Measurements from ENCODE around the gene KLHDC4.

DNA sequence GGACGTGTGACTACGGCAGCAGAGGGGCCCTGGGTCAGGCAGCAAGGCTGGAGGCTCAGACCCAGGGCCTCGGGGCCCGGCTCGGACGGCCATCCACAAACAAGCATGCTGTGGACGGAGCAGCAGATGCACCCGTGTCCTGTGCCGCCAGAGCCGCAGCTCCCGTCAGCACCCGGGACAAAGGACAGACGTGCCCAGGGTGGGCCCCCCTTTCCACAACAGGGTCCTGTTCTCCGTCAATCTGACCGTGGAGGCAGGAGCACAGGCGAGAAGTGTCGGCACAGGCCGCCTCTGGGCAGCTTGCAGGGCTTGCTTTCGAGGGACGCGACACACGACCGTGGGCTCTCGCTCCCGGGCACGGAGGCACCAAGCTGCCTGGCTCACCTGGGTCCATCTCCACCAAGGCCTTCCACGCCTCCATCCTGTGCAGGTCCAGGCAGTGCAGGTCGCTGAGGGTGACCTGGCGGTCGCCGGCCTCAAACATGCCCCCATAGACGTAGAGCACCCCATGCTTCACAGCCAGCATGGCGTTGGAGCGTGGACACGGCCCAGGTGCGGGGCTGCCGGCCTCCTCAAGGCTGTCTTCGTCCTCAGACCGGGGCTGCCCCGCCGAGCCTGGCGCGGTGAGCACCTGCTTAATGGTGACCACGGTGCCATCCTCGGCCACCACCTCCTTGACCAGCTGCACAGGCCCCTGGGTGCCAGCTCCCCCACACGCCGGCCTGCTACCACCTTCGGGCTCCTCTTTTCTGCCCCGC lies 56.7 kb downstream of the KLHDC4 start:
- TF ChIP-seq, protein P1, sequence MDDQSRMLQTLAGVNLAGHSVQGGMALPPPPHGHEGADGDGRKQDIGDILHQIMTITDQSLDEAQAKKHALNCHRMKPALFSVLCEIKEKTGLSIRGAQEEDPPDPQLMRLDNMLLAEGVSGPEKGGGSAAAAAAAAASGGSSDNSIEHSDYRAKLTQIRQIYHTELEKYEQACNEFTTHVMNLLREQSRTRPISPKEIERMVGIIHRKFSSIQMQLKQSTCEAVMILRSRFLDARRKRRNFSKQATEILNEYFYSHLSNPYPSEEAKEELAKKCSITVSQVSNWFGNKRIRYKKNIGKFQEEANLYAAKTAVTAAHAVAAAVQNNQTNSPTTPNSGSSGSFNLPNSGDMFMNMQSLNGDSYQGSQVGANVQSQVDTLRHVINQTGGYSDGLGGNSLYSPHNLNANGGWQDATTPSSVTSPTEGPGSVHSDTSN (IDR thresholded peaks at IDR 0.05) = no peak
- TF ChIP-seq POLR2AphosphoS5 (IDR thresholded peaks at IDR 0.05; ENCODE audit: low read depth, low read length) = no peak
- no peak for TF ChIP-seq JUND (IDR thresholded peaks at IDR 0.05)
- TF ChIP-seq, protein P2, sequence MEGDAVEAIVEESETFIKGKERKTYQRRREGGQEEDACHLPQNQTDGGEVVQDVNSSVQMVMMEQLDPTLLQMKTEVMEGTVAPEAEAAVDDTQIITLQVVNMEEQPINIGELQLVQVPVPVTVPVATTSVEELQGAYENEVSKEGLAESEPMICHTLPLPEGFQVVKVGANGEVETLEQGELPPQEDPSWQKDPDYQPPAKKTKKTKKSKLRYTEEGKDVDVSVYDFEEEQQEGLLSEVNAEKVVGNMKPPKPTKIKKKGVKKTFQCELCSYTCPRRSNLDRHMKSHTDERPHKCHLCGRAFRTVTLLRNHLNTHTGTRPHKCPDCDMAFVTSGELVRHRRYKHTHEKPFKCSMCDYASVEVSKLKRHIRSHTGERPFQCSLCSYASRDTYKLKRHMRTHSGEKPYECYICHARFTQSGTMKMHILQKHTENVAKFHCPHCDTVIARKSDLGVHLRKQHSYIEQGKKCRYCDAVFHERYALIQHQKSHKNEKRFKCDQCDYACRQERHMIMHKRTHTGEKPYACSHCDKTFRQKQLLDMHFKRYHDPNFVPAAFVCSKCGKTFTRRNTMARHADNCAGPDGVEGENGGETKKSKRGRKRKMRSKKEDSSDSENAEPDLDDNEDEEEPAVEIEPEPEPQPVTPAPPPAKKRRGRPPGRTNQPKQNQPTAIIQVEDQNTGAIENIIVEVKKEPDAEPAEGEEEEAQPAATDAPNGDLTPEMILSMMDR (IDR thresholded peaks at IDR 0.05) = no peak
- no peak for TF ChIP-seq SMC3 (IDR thresholded peaks at IDR 0.05; ENCODE audit: low read depth, low read length)

Data from SK-N-SH (cell line).